Erythroblast (primary cell): Measurements from ENCODE around the gene LDLRAD2.

Experiments
- GATA1 ChIP-seq: IDR thresholded peaks from 2 replicates; pipeline ENCODE4 v1.6.1; 2011; ENCODE audit warnings: low read depth, mild to moderate bottlenecking, control low read depth, low read length, moderate library complexity
- POLR2A ChIP-seq: IDR thresholded peaks from 2 replicates; pipeline ENCODE4 v1.6.1; 2011; ENCODE audit warnings: mild to moderate bottlenecking, low read length

GRCh38 chr1:21831454-21831970 is 19.4 kb downstream of the LDLRAD2 start:
- TF ChIP-seq POLR2A, result no peak
- TF ChIP-seq GATA1, result no peak
